Activated CD8-positive, alpha-beta memory T cell treated with anti-CD3 and anti-CD28 coated beads for 48 hours (primary cell): Measurements from ENCODE around the gene TMTC1.

Source experiments
- DNase-seq, 3 experiments: peaks; one replicate each; pipeline ENCODE4 v3.0.0-alpha.2; 2020; ENCODE audit warnings: low read depth in 2 of 3, low spot score in 2 of 3

The TMTC1 gene

GRCh38 chr12:29741342-29742241 is 42.1 kb downstream of the TMTC1 start:
- DNase-seq: no peak

- DNase-seq: no peak
Measured at GRCh38 chr12:29739279-29739991, 44.3 kb downstream of the TMTC1 start.

DNA sequence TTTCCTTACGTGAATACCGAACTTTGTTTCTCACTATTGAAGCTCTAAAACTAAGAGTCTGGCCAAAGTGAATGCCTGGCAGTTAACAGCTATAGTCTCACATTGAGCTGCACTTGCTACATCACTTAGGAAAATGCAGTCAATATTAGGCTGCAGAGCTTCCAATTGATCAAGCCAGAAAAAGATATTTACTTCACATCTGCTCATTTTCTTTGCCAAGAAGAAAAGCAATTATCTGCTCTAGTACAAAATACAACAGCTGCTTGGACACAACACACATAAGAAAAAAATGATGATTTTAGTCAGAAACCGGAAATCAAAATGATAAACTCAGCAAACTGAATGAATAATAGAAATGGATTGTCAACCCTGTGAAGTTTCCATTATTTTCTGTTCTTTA is 45.4 kb downstream of the TMTC1 start:
- no peak for DNase-seq

GRCh38 chr12:29737644-29738043 is 46.1 kb downstream of the TMTC1 start:
- DNase-seq: no peak

GRCh38 chr12:29735604-29736003 is 48.1 kb downstream of the TMTC1 start:
- no peak for DNase-seq

GRCh38 chr12:29734734-29735133 is 49.0 kb downstream of the TMTC1 start:
- DNase-seq: no peak

GRCh38 chr12:29734305-29734704 is 49.4 kb downstream of the TMTC1 start:
- no peak for DNase-seq

DNA sequence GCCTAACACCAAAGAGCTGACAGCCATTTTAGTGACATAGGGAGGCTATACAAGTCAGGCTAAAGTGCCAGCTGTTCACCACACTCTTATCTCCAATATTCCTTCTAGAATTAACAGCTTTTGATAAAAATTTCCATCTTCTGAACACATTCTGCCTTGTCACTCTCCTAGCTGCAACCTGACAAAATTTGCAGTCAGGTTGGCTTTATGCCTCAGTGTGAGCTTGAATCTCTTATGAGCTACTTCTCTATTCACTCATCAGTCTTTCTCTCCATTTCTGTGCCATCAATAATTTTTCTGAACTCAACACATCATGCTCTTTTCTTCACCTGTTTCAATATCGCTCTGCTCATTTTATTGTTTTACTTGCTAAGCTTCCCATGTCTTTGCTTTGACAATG is 50.2 kb downstream of the TMTC1 start:
- no peak for DNase-seq

- DNase-seq: no peak
Measured at GRCh38 chr12:29733060-29733459, 50.7 kb downstream of the TMTC1 start.

DNA sequence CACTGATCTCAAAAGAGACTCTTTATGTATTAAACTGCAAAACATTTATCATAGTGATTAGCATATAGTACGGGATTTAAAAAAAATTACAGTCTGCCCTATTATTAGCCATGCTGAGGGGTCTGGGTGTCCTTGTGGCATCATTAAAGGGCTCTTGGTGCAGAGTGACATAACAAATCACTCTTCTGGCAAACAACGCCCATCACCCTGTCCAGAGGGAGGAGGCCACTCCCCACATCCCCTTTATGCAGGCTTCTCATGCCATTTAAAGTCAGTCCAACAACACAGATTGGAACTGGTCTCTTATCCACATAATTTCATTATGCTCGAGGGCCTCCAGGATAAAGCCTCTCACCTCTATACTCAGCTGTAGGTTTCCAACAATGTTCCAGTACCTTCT is 51.1 kb downstream of the TMTC1 start:
- no peak for DNase-seq

DNA sequence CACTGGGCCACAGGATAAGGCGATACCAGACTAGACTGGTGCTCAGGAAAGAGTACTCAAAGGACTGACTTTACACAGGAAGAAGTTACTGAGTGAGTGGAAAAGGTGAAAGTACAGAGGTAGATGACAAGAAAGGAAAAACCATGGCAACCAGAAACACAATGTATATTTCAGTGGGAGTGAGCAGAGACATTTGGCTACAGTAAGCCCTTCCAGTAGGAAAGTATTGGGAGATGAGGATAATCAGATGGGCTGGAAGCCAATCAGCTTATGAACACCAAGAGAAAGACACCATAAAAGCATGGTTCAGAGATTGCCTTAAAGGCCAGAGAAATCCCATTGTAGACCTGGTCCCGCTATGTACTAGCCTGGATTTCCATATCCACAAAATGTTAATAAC is 51.6 kb downstream of the TMTC1 start:
- DNase-seq: no peak

DNA sequence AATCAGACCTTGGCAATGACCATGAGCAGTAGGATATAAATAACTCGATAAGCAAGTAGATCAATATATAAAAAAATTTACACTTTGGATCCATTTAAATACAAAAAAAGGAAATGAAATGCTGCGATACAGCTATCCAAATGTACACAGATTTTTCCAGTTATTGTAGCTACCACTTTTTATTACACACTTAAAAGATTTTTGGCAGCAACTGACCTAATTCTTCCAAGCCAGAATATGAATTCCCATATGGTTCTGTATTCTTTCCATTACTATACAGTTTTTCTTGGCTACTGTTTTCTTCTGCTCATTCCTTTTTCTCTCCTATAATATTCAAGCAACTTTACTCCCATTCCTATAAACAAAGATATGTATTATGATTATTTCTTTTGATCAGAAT is 52.2 kb downstream of the TMTC1 start:
- DNase-seq: no peak

DNA sequence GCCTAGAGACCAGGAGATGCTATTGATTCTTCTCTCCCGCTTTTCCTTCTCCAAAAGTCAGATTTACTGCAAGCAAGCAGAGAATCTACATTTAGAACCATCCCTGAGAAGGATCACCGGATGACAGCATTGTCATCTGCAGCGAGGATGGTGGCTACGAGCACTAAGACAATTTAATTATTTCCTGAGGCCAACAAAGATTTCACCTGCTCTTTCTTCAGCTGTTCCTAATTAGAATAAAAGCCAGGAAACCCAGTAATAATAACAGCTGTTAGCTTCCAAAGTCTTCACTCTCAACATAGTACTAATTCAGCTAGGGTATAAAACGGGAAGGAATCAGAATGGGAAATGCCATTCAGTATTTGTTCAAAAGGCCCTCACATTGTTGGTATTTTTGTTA is 53.3 kb downstream of the TMTC1 start:
- no peak for DNase-seq

GRCh38 chr12:29728030-29728429 is 55.7 kb downstream of the TMTC1 start:
- DNase-seq: no peak

GRCh38 chr12:29726741-29727348 is 56.9 kb downstream of the TMTC1 start:
- DNase-seq: no peak

DNA sequence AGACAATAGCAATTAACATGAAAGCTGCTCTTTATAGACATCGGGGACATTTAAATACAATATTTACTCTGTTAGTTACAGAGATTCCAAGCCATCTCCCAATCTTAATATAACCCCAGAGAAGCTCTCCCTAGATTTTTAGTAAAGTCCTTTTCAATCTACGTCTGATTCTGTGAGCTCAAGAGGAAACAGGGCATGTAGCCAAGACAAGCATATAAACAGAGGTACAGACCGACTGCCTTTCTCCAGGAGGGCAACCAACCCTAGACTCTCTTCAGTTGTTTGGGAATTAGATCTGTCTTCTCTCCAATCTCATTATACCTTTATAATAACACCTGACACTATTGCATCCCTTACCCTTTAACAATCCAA is 57.4 kb downstream of the TMTC1 start:
- DNase-seq: no peak

GRCh38 chr12:29725587-29726320 is 58.0 kb downstream of the TMTC1 start:
- no peak for DNase-seq

- no peak for DNase-seq
Measured at GRCh38 chr12:29722164-29722563, 61.6 kb downstream of the TMTC1 start.

DNA sequence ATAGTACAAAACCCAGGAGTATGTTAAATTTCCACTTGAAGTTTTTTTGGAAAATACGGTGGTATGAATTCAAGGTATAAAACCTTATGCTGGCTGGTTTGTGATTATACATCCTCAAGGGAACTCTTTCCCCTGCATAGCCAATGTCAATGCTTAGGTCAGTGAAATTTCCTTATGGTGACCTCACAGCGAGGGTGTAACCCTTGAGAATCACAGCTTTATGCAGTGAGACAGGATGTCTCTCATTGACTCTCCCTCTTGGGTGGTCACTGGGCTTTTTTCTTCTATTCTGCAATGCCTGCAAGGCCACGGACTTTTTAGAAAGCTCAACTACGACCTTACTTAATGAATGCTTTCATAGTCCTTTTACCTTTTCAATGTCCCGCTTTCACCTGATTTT is 64.4 kb downstream of the TMTC1 start:
- DNase-seq: no peak

GRCh38 chr12:29717540-29718100 is 66.1 kb downstream of the TMTC1 start:
- no peak for DNase-seq

GRCh38 chr12:29714966-29715365 is 68.8 kb downstream of the TMTC1 start:
- DNase-seq: no peak
